HepG2 (cell line): ENCODE measurements around the gene NFIL3. TPM values are rescaled to one million over a fixed set of nuclear protein-coding genes. Genes with fewer than 3 reads are reported as not detected.
A peak's percentile ranks its signal among the peaks of the same experiment; 100 is the strongest.

Source experiments
- ARNTL ChIP-seq: sonication (generic); formaldehyde crosslinking; IDR thresholded peaks from 2 replicates; pipeline ENCODE4 v1.4.0; 2020; ENCODE audit warnings: mild to moderate bottlenecking, missing genetic modification reagents
- BHLHE40 ChIP-seq: IDR thresholded peaks from 2 replicates; pipeline ENCODE4 v1.6.1; 2011; ENCODE audit warnings: low read length, improper control_type of control experiment
- GPN1 ChIP-seq: sonication (generic); formaldehyde crosslinking; IDR thresholded peaks from 2 replicates; pipeline ENCODE4 v1.5.1; 2020; ENCODE audit warnings: missing genetic modification reagents, borderline replicate concordance
- HIVEP1 ChIP-seq: sonication (generic); formaldehyde crosslinking; IDR thresholded peaks from 2 replicates; pipeline ENCODE4 v1.4.0; 2020; ENCODE audit warnings: mild to moderate bottlenecking, missing genetic modification reagents
- IRX3 ChIP-seq: sonication (generic); formaldehyde crosslinking; IDR thresholded peaks from 2 replicates; pipeline ENCODE4 v1.8.1; 2023; ENCODE audit warnings: mild to moderate bottlenecking, low read depth, missing genetic modification reagents, borderline replicate concordance
- JARID2 ChIP-seq: sonication (generic); formaldehyde crosslinking; IDR thresholded peaks from 2 replicates; pipeline ENCODE4 v1.8.1; 2023; ENCODE audit warnings: missing genetic modification reagents, inconsistent platforms; ENCODE audit not compliant: insufficient replicate concordance
- KDM1A ChIP-seq: IDR thresholded peaks from 2 replicates; pipeline ENCODE4 v1.6.1; 2016; ENCODE audit warnings: missing compliant biosample characterization
- MTF2 ChIP-seq: sonication (generic); formaldehyde crosslinking; IDR thresholded peaks from 2 replicates; pipeline ENCODE4 v1.5.0; 2020; ENCODE audit warnings: missing genetic modification reagents, borderline replicate concordance
- NCOA5 ChIP-seq: sonication (generic); formaldehyde crosslinking; IDR thresholded peaks from 2 replicates; pipeline ENCODE4 v1.4.0; 2020; ENCODE audit warnings: missing genetic modification reagents
- TAF1 ChIP-seq: sonication (generic); formaldehyde crosslinking; IDR thresholded peaks from 2 replicates; pipeline ENCODE4 v1.4.0; 2020; ENCODE audit warnings: missing genetic modification reagents
- ZFP36L2 ChIP-seq: sonication (generic); formaldehyde crosslinking; IDR thresholded peaks from 2 replicates; pipeline ENCODE4 v1.4.0; 2020; ENCODE audit warnings: missing genetic modification reagents
- ZFP90 ChIP-seq: sonication (generic); formaldehyde crosslinking; IDR thresholded peaks from 2 replicates; pipeline ENCODE4 v1.8.0; 2022; ENCODE audit warnings: missing genetic modification reagents, mild to moderate bottlenecking, inconsistent platforms, borderline replicate concordance
- ZNF234 ChIP-seq: sonication (generic); formaldehyde crosslinking; conservative IDR thresholded peaks from 2 replicates; pipeline ENCODE4 v1.5.1; 2020; ENCODE audit warnings: mild to moderate bottlenecking, missing genetic modification reagents
- ZNF326 ChIP-seq: sonication (generic); formaldehyde crosslinking; IDR thresholded peaks from 2 replicates; pipeline ENCODE4 v1.4.0; 2020; ENCODE audit warnings: missing genetic modification reagents, borderline replicate concordance
- ZNF383 ChIP-seq: sonication (generic); formaldehyde crosslinking; IDR thresholded peaks from 2 replicates; pipeline ENCODE4 v1.4.0; 2020; ENCODE audit warnings: missing genetic modification reagents, mild to moderate bottlenecking, borderline replicate concordance
- ZNF496 ChIP-seq: sonication (generic); formaldehyde crosslinking; IDR thresholded peaks from 2 replicates; pipeline ENCODE4 v1.8.1; 2023; ENCODE audit warnings: mild to moderate bottlenecking, moderate library complexity, missing genetic modification reagents; ENCODE audit not compliant: insufficient replicate concordance
- ZNF530 ChIP-seq: sonication (generic); formaldehyde crosslinking; IDR thresholded peaks from 2 replicates; pipeline ENCODE4 v1.5.0; 2020; ENCODE audit warnings: low read depth, mild to moderate bottlenecking, missing genetic modification reagents
- ZNF556 ChIP-seq: sonication (generic); formaldehyde crosslinking; IDR thresholded peaks from 2 replicates; pipeline ENCODE4 v1.4.0; 2020; ENCODE audit warnings: mild to moderate bottlenecking, missing genetic modification reagents, borderline replicate concordance
- ZNF777 ChIP-seq: sonication (generic); formaldehyde crosslinking; IDR thresholded peaks from 2 replicates; pipeline ENCODE4 v1.4.0; 2020; ENCODE audit warnings: missing genetic modification reagents
- polyA plus RNA-seq, 8 experiments: library from polyadenylated mRNA; depleted of rRNA in 3 of 8; stranded (reverse) in 7 of 8; unstranded in 1 of 8; fragments of >200 nt; fragmentation: Illumina TruSeq in 4 of 8; extraction: Trizol in 4 of 8; gene quantifications; 2 replicates each; pipeline versions ENCODE4 v1.2.1 to v1.2.3, GENCODE V29; 2011 to 2016; ENCODE audit warnings: low read depth in 4 of 8, missing spikeins in 1 of 8, mixed read lengths in 1 of 8; ENCODE audit not compliant: insufficient read depth in 1 of 8
- total RNA-seq, 5 experiments: library from RNA; depleted of rRNA; stranded (reverse); fragments of >200 nt; fragmentation: Illumina TruSeq; extraction: Trizol; gene quantifications; 2 replicates each; pipeline ENCODE4 v1.2.3, GENCODE V29; 2016; ENCODE audit warnings: low read depth in 1 of 5
- TF ChIP-seq, protein P1 (sequence below): sonication (generic); formaldehyde crosslinking; IDR thresholded peaks from 2 replicates; pipeline ENCODE4 v1.5.0; 2020; ENCODE audit warnings: missing genetic modification reagents, mild to moderate bottlenecking, borderline replicate concordance
- TF ChIP-seq, protein P2 (sequence below): IDR thresholded peaks from 2 replicates; pipeline ENCODE4 v1.6.1; 2016; ENCODE audit warnings: low read depth, control low read depth
- TF ChIP-seq, protein P3 (sequence below): sonication (generic); formaldehyde crosslinking; conservative IDR thresholded peaks from 2 replicates; pipeline ENCODE4 v1.8.0; 2022; ENCODE audit warnings: missing genetic modification reagents
- TF ChIP-seq, protein P4 (sequence below): sonication (generic); formaldehyde crosslinking; IDR thresholded peaks from 2 replicates; pipeline ENCODE4 v1.4.0; 2020; ENCODE audit warnings: missing genetic modification reagents
- TF ChIP-seq, protein P5 (sequence below), 2 experiments: fragments of 450-650 bp in 1 of 2; sonication (generic) in 1 of 2; formaldehyde crosslinking; IDR thresholded peaks; 2 replicates each; pipeline versions ENCODE4 v1.5.0 to v1.8.0; 2020 to 2022; ENCODE audit warnings: mild to moderate bottlenecking in 1 of 2, missing genetic modification reagents in 1 of 2

Gene NFIL3
- total and polyA plus RNA-seq, 2 of the 13 experiments (the other 11 are each of a cell fraction or from before 2014, with no cell fraction given) = 46.6 to 54.2 TPM

DNA sequence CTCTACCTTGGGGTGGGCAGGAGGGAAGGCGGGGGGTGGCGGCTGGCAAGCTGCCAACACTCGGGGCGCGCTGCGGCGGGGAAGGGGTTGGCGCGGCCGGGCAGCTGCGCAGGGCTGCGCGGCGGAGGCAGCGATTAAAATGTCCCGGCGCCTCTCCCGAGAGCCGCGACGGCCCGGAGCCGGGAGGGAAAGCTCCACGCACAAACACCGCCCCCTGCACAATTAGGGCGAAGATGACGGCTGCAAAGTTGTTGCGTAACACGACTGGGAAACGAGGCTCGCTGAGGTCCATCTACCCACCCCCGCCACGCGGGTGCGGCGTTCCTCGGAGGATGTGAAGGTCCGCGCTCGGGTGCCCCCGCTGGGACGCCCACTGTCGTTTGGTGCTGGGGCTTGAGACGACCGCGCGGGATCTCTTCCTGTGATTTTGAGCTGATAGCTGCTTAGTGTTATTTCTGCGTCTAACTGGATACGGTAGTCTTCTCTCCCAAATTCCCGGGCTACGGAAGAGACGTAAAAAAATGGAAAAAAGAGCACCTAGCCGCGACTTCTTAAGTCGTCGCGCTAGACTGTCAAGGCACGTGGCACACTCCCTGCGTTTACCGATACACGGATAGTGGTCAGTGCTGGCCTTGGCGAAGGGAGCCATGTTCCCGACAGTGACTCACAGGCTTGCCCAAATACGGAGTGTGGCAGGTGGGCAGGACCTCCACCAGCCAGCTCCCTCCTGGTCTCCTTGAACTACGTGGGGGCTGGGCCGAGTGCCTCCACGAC, 958 bp upstream of the NFIL3 start (continued):
- TF ChIP-seq, protein P1, sequence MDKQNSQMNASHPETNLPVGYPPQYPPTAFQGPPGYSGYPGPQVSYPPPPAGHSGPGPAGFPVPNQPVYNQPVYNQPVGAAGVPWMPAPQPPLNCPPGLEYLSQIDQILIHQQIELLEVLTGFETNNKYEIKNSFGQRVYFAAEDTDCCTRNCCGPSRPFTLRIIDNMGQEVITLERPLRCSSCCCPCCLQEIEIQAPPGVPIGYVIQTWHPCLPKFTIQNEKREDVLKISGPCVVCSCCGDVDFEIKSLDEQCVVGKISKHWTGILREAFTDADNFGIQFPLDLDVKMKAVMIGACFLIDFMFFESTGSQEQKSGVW (CRISPR knock-in tag) = no peak
- TF ChIP-seq IRX3 (CRISPR knock-in tag) (no peak), ZNF556 (CRISPR knock-in tag) (no peak), JARID2 (CRISPR knock-in tag) (no peak), NCOA5 (CRISPR knock-in tag) (no peak), ZNF496 (CRISPR knock-in tag) (no peak), TAF1 (no peak; the same call in 1 of the 2 replicates), HIVEP1 (0 out of 2 replicates have a peak, but pooled peaks have one; percentile 14), ZFP90 (CRISPR knock-in tag) (no peak), ZFP36L2 (no peak), BHLHE40 (no peak), ZNF326 (no peak), GPN1 (CRISPR knock-in tag) (no peak), ZNF234 (CRISPR knock-in tag) (0 out of 2 replicates have a peak, but pooled peaks have one; percentile 36), ZNF530 (no peak), KDM1A (no peak), MTF2 (CRISPR knock-in tag) (peak; percentile 62; the same call in 1 of the 2 replicates), ARNTL (CRISPR knock-in tag) (0 out of 2 replicates have a peak, but pooled peaks have one; percentile 2), ZNF383 (CRISPR knock-in tag) (no peak), ZNF777 (CRISPR knock-in tag) (peak; percentile 36; the same call in 1 of the 2 replicates)
- TF ChIP-seq, protein P2, sequence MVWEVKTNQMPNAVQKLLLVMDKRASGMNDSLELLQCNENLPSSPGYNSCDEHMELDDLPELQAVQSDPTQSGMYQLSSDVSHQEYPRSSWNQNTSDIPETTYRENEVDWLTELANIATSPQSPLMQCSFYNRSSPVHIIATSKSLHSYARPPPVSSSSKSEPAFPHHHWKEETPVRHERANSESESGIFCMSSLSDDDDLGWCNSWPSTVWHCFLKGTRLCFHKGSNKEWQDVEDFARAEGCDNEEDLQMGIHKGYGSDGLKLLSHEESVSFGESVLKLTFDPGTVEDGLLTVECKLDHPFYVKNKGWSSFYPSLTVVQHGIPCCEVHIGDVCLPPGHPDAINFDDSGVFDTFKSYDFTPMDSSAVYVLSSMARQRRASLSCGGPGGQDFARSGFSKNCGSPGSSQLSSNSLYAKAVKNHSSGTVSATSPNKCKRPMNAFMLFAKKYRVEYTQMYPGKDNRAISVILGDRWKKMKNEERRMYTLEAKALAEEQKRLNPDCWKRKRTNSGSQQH = no peak
- TF ChIP-seq, protein P3, sequence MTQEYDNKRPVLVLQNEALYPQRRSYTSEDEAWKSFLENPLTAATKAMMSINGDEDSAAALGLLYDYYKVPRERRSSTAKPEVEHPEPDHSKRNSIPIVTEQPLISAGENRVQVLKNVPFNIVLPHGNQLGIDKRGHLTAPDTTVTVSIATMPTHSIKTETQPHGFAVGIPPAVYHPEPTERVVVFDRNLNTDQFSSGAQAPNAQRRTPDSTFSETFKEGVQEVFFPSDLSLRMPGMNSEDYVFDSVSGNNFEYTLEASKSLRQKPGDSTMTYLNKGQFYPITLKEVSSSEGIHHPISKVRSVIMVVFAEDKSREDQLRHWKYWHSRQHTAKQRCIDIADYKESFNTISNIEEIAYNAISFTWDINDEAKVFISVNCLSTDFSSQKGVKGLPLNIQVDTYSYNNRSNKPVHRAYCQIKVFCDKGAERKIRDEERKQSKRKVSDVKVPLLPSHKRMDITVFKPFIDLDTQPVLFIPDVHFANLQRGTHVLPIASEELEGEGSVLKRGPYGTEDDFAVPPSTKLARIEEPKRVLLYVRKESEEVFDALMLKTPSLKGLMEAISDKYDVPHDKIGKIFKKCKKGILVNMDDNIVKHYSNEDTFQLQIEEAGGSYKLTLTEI (CRISPR knock-in tag) = no peak
- TF ChIP-seq, protein P4, sequence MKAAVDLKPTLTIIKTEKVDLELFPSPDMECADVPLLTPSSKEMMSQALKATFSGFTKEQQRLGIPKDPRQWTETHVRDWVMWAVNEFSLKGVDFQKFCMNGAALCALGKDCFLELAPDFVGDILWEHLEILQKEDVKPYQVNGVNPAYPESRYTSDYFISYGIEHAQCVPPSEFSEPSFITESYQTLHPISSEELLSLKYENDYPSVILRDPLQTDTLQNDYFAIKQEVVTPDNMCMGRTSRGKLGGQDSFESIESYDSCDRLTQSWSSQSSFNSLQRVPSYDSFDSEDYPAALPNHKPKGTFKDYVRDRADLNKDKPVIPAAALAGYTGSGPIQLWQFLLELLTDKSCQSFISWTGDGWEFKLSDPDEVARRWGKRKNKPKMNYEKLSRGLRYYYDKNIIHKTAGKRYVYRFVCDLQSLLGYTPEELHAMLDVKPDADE (CRISPR knock-in tag) = no peak
- TF ChIP-seq, protein P5, sequence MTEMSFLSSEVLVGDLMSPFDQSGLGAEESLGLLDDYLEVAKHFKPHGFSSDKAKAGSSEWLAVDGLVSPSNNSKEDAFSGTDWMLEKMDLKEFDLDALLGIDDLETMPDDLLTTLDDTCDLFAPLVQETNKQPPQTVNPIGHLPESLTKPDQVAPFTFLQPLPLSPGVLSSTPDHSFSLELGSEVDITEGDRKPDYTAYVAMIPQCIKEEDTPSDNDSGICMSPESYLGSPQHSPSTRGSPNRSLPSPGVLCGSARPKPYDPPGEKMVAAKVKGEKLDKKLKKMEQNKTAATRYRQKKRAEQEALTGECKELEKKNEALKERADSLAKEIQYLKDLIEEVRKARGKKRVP (CRISPR knock-in tag; IDR thresholded peaks at IDR 0.05) = no peak; a peak in 1 of 4 replicates
